Calu3 (cell line): ENCODE measurements around the gene NUP37. TPM values are rescaled to one million over a fixed set of nuclear protein-coding genes. Genes with fewer than 3 reads are reported as not detected.

ENCODE experiments used
- BruUV-seq: library from RNA; stranded (reverse); fragments of 400-500 nt; replicated peaks from 2 replicates; lab custom pipeline; 2021; lab: Mats Ljungman, UMichigan
- CTCF ChIA-PET: fragments of 300-600 bp; sonication (Branson Sonifier 250); formaldehyde crosslinking; loops from one replicate; lab custom pipeline; 2022; ENCODE audit warnings: antibody characterized with exemption; lab: Charles Lee
- DNase-seq: peaks from one replicate; pipeline ENCODE4 v3.0.0; 2022
- H3K27ac Mint-ChIP-seq: one replicate; pipeline ENCODE4 v1.8.0; 2022; ENCODE audit warnings: mixed read lengths; ENCODE audit not compliant: unreplicated experiment
- H3K27me3 Mint-ChIP-seq: one replicate; pipeline ENCODE4 v1.8.0; 2022; ENCODE audit warnings: mixed read lengths; ENCODE audit not compliant: unreplicated experiment
- H3K36me3 Mint-ChIP-seq: one replicate; pipeline ENCODE4 v1.8.0; 2022; ENCODE audit warnings: mild to moderate bottlenecking, moderate library complexity, mixed read lengths; ENCODE audit not compliant: insufficient read depth, unreplicated experiment
- H3K4me1 Mint-ChIP-seq: one replicate; pipeline ENCODE4 v1.8.0; 2022; ENCODE audit warnings: mild to moderate bottlenecking, low read depth, mixed read lengths; ENCODE audit not compliant: unreplicated experiment
- H3K4me3 Mint-ChIP-seq: one replicate; pipeline ENCODE4 v1.8.0; 2022; ENCODE audit warnings: mild to moderate bottlenecking, low read depth, moderate library complexity, mixed read lengths; ENCODE audit not compliant: unreplicated experiment
- H3K9me3 Mint-ChIP-seq: one replicate; pipeline ENCODE4 v1.8.0; 2022; ENCODE audit warnings: low read depth, mixed read lengths; ENCODE audit not compliant: unreplicated experiment
- intact Hi-C: fragments of 100-400 bp; cut with micrococcal nuclease; formaldehyde crosslinking; loops from one replicate; pipeline ENCODE4 v1.10.0; 2022; ENCODE audit not compliant: unreplicated experiment
- total RNA-seq: library from RNA; stranded (reverse); gene quantifications from 2 replicates; pipeline ENCODE4 v1.2.3, GENCODE V29; 2022
- TF ChIP-seq, protein P1 (sequence below): fragments of 200-600 bp; IDR thresholded peaks from one replicate; pipeline ENCODE4 v1.8.0; 2022; ENCODE audit warnings: antibody characterized with exemption; ENCODE audit not compliant: unreplicated experiment

Gene NUP37
- total RNA-seq, 1 experiment from 2014 or later = 72.1 TPM

DNA sequence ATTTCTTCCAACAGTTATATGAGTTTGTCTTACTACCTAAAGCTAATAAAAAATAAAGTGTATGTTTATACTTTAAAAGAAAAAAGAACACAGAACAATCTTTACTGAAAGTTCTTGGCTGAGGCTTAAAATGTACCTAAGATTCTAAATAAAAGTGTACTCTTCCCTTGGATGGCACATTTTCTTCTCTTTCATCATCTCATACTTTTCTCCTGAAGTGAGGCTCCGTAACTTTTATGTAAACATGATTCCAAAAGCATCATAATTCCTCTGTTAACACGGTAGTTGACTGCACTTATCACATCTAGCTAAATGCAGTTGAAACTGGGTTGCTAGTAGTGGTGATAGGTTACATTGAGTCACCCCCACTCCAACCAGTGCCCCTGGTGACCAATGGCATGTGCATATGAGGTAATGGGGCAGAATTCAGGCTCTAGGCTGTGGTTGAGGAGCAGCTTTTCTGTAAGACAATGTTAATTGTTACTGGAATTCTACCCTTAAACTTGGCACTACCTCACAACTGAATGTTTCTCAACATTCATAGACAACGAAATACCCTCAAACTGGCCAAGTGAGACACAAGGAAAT, 96.5 kb downstream of the NUP37 start:
- Mint-ChIP-seq H3K27ac (no peak overlapping the region), H3K27me3 (no peaks in the 10 kb centered on the region), H3K9me3 (no peaks in the 10 kb centered on the region), H3K4me1 (no peaks in the 10 kb centered on the region), H3K4me3 (no peak overlapping the region), H3K36me3 (no peaks in the 10 kb centered on the region)
- CTCF ChIA-PET = no interaction called here
- TF ChIP-seq, protein P1, sequence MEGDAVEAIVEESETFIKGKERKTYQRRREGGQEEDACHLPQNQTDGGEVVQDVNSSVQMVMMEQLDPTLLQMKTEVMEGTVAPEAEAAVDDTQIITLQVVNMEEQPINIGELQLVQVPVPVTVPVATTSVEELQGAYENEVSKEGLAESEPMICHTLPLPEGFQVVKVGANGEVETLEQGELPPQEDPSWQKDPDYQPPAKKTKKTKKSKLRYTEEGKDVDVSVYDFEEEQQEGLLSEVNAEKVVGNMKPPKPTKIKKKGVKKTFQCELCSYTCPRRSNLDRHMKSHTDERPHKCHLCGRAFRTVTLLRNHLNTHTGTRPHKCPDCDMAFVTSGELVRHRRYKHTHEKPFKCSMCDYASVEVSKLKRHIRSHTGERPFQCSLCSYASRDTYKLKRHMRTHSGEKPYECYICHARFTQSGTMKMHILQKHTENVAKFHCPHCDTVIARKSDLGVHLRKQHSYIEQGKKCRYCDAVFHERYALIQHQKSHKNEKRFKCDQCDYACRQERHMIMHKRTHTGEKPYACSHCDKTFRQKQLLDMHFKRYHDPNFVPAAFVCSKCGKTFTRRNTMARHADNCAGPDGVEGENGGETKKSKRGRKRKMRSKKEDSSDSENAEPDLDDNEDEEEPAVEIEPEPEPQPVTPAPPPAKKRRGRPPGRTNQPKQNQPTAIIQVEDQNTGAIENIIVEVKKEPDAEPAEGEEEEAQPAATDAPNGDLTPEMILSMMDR = no peak
- no TSS peak for BruUV-seq
- DNase-seq = no peak
- intact Hi-C loops = no loop called here

Other genes starting within 250 kb of the NUP37 start
- gene DRAM1, start 242.5 kb downstream of the NUP37 start, total RNA-seq = 26.8 and 28.1 TPM in 2 replicates
- 34.3 and 36.0 TPM in 2 replicates for gene WASHC3, start 58.1 kb downstream of the NUP37 start, total RNA-seq
- gene PARPBP, start 69 bp upstream of the NUP37 start, total RNA-seq = 28.1 and 38.0 TPM in 2 replicates
- not detected in 2 replicates for gene PMCH, start 77.7 kb upstream of the NUP37 start, total RNA-seq